Measurements from ENCODE around the gene CIAO2A. TPM values are rescaled to one million over a fixed set of nuclear protein-coding genes. Genes with fewer than 3 reads are reported as not detected.
"Not testable (repeated sequence)": the region's sequence is repeated elsewhere in the genome, so short reads cannot be mapped to it uniquely, and the experiment has no call there.

The CIAO2A gene
- total RNA-seq, 1 experiment from 2014 or later: 74.4 TPM

- H3K4me1 ChIP-seq (ENCODE audit: insufficient read depth, low read length): no peaks in the 10 kb centered on the region
- no peak overlapping the region for H2AK5ac ChIP-seq (ENCODE audit: insufficient read length, low read length)
- H3K56ac ChIP-seq (ENCODE audit: insufficient read length, low read depth, low read length): no peak overlapping the region
- no peaks in the 10 kb centered on the region for H3K79me2 ChIP-seq (ENCODE audit: insufficient read depth, low read length)
- WGBS (ENCODE audit: extremely low coverage, insufficient read length, low lambda C conversion rate): no CpG with 5 or more reads among the region's 29 CpGs
- no peak overlapping the region for H3K14ac ChIP-seq (ENCODE audit: insufficient read depth, low read length)
- Mint-ChIP-seq H3K36me3 (ENCODE audit: insufficient read depth in 1 of 3, low read depth in 3 of 3) (no peaks in the 10 kb centered on the region; a peak in 1 of 7 replicates), H3K4me1 (no peaks in the 10 kb centered on the region), H3K27me3 (ENCODE audit: low read depth) (no peaks in the 10 kb centered on the region), H3K4me3 (no peak overlapping the region), H3K27ac (no peak overlapping the region), H3K9me3 (peaks cover 0 to 3% of the 10 kb centered on the region in 2 experiments; a peak in 1 of 5 replicates)
- no peak overlapping the region for H2BK20ac ChIP-seq (ENCODE audit: low read depth, low read length, poor library complexity, severe bottlenecking)
- no peak overlapping the region for H2AFZ ChIP-seq (ENCODE audit: low read length)
- H2BK15ac ChIP-seq (ENCODE audit: low read depth, low read length): no peak overlapping the region
- no peaks in the 10 kb centered on the region for H3K23me2 ChIP-seq (ENCODE audit: insufficient read length, low read depth, low read length, poor library complexity, severe bottlenecking)
- H4K5ac ChIP-seq (ENCODE audit: insufficient read length, low read depth, low read length): no peak overlapping the region
- H3K18ac ChIP-seq (ENCODE audit: insufficient read length, low read depth, low read length): no peak overlapping the region
- H3K4me2 ChIP-seq (ENCODE audit: insufficient read depth, insufficient read length, low read length): no peak overlapping the region
- no peaks in the 10 kb centered on the region for H3K27me3 ChIP-seq (ENCODE audit: insufficient read depth, low read length)
- H2BK12ac ChIP-seq (ENCODE audit: insufficient read length, low read depth, low read length): no peak overlapping the region
- H3K9me3 ChIP-seq (ENCODE audit: control insufficient read depth, low read depth, low read length): no peaks in the 10 kb centered on the region
- H3K23ac ChIP-seq (ENCODE audit: insufficient read length, low read depth, low read length): no peak overlapping the region
- no peak overlapping the region for H2BK5ac ChIP-seq (ENCODE audit: insufficient read length, low read length)
- H4K20me1 ChIP-seq (ENCODE audit: control insufficient read depth, insufficient read depth, insufficient read length): no peaks in the 10 kb centered on the region
- H3T11ph ChIP-seq (ENCODE audit: low read length): no peak overlapping the region
- H4K91ac ChIP-seq (ENCODE audit: insufficient read length, low read depth, low read length): no peak overlapping the region
- H4K8ac ChIP-seq (replicated peaks; ENCODE audit: insufficient read length, low read depth, low read length): no peak overlapping the region
- H3K27ac ChIP-seq (ENCODE audit: insufficient read length, low read depth, low read length): no peak overlapping the region
- H3K4ac ChIP-seq (ENCODE audit: low read depth, low read length): no peak overlapping the region
- TF ChIP-seq CTCF (conservative IDR thresholded peaks at IDR 0.05): no peak
- DNase-seq: no peak
- no peaks in the 10 kb centered on the region for H3K79me1 ChIP-seq (ENCODE audit: insufficient read depth, low read depth, low read length, poor library complexity, severe bottlenecking)
- H2BK120ac ChIP-seq (ENCODE audit: low read depth, low read length, poor library complexity, severe bottlenecking): no peak overlapping the region
- H3K9ac ChIP-seq (ENCODE audit: extremely low read depth, insufficient read length, low read length): no peak overlapping the region
Measured at GRCh38 chr15:64060716-64061115, 32.9 kb downstream of the CIAO2A start.

GRCh38 chr15:64059104-64059503 lies 34.5 kb downstream of the CIAO2A start:
- WGBS (ENCODE audit: extremely low coverage, insufficient read length, low lambda C conversion rate): no CpG with 5 or more reads among the region's 2 CpGs
- not testable (repeated sequence) for H3K27ac Mint-ChIP-seq; H2BK120ac ChIP-seq (ENCODE audit: low read depth, low read length, poor library complexity, severe bottlenecking)

More at GRCh38 chr15:64059104-64059503, 34.5 kb downstream of the CIAO2A start:
- not testable (repeated sequence) for H3K4me1 ChIP-seq (ENCODE audit: insufficient read depth, low read length); H3K4me3 Mint-ChIP-seq; H3K27me3 ChIP-seq (ENCODE audit: insufficient read depth, low read length); H4K20me1 ChIP-seq (ENCODE audit: control insufficient read depth, insufficient read depth, insufficient read length); DNase-seq; H3K9me3 ChIP-seq (ENCODE audit: control insufficient read depth, low read depth, low read length); H4K91ac ChIP-seq (ENCODE audit: insufficient read length, low read depth, low read length); H3K9ac ChIP-seq (ENCODE audit: extremely low read depth, insufficient read length, low read length); H3K14ac ChIP-seq (ENCODE audit: insufficient read depth, low read length); H3T11ph ChIP-seq (ENCODE audit: low read length); H3K27ac ChIP-seq (ENCODE audit: insufficient read length, low read depth, low read length); H2AK5ac ChIP-seq (ENCODE audit: insufficient read length, low read length); H3K23me2 ChIP-seq (ENCODE audit: insufficient read length, low read depth, low read length, poor library complexity, severe bottlenecking); H3K4ac ChIP-seq (ENCODE audit: low read depth, low read length); H3K27me3 Mint-ChIP-seq (ENCODE audit: low read depth); H2BK20ac ChIP-seq (ENCODE audit: low read depth, low read length, poor library complexity, severe bottlenecking); H3K18ac ChIP-seq (ENCODE audit: insufficient read length, low read depth, low read length); H3K4me2 ChIP-seq (ENCODE audit: insufficient read depth, insufficient read length, low read length); H3K4me1 Mint-ChIP-seq; H3K36me3 Mint-ChIP-seq (ENCODE audit: insufficient read depth in 1 of 3, low read depth in 3 of 3); H3K9me3 Mint-ChIP-seq; H2BK5ac ChIP-seq (ENCODE audit: insufficient read length, low read length); H2BK15ac ChIP-seq (ENCODE audit: low read depth, low read length); H3K79me2 ChIP-seq (ENCODE audit: insufficient read depth, low read length); H4K5ac ChIP-seq (ENCODE audit: insufficient read length, low read depth, low read length); H3K56ac ChIP-seq (ENCODE audit: insufficient read length, low read depth, low read length); H2BK12ac ChIP-seq (ENCODE audit: insufficient read length, low read depth, low read length); H2AFZ ChIP-seq (ENCODE audit: low read length); H4K8ac ChIP-seq (replicated peaks; ENCODE audit: insufficient read length, low read depth, low read length); H3K23ac ChIP-seq (ENCODE audit: insufficient read length, low read depth, low read length); H3K79me1 ChIP-seq (ENCODE audit: insufficient read depth, low read depth, low read length, poor library complexity, severe bottlenecking)

Data from H9 (cell line).